Hematopoietic multipotent progenitor cell treated with erythropoietin and hydrocortisone succinate and interleukin-3 and kit ligand, for 15 days (in vitro differentiated cells): ENCODE results near the gene OR51G1.
"Not testable (repeated sequence)": the region's sequence is repeated elsewhere in the genome, so short reads cannot be mapped to it uniquely, and the experiment has no call there.

ENCODE experiments used
- DNase-seq: peaks from one replicate; pipeline ENCODE4 v3.0.0-alpha.2; 2015; ENCODE audit warnings: low spot score

Gene OR51G1

DNA sequence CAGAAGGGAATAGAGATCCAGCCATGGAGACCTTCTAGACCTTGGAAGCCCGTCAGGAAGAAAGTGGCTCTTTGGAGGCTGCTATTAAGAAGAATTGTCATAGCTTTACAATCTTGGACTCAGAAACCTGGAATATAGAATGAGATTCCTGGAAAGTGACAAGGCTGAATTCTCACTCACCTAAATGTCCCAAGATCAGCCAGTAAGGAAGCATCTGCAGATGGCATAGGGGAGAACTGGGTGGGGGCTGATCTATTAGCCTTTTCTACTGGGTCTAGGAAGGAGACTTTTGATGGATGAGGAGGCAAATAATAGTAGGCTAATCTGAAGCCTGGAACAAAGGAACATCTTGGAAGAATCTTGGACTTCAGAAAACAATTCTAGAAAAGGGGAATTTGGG, at the start of gene OR51G1:
Gene OR51G1 (minus strand): TSS at position 101 of the 400 bp plus-strand sequence. CDS start 0 bp downstream, at position 101.
- no peak for DNase-seq

GRCh38 chr11:4962816-4963215, 38.7 kb upstream of the OR51G1 start:
- no peak for DNase-seq

DNA sequence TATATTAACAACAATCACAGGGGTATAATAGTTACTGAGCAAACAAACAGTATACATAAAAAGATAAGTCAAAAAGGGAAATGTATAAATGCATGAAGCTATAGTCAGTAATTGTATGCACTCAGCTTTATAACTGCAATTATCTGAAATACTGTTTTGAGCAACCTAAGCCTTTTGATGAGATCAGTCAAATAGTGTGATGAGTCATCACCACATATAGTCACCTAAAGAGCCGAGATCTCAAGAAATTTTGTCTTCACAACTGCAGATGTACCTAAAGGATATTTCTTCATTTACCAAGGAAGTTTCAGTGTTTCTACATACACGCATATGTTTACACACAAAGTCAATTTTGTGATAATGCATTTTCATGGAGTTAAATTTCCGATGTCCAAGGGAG, 36.7 kb upstream of the OR51G1 start:
- no peak for DNase-seq

GRCh38 chr11:4957396-4957795, 33.3 kb upstream of the OR51G1 start:
- DNase-seq, result no peak

DNA sequence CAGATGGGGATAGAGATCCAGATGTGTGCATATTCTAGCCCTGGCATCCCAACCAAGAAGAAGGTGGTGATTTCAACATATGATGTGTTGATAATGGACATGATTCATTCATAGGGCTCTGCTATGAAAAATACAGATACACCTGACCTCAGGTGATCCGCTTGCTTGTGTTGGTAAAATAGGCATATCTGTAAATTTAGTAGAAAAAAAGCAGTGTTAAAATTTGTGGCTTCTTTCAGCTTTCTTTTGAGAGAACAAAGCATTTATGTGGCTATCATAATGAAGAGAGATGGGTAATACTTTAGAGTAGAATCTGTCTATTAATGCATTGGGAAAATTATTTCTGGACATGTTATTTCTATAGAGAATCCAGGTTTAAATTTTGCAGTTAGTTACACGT, 31.5 kb upstream of the OR51G1 start, which contains the start of gene OR51A2:
Gene OR51A2 (minus strand): TSS at position 101 of the 400 bp plus-strand sequence. CDS start 0 bp downstream, at position 101.
- not testable (repeated sequence) for DNase-seq

DNA sequence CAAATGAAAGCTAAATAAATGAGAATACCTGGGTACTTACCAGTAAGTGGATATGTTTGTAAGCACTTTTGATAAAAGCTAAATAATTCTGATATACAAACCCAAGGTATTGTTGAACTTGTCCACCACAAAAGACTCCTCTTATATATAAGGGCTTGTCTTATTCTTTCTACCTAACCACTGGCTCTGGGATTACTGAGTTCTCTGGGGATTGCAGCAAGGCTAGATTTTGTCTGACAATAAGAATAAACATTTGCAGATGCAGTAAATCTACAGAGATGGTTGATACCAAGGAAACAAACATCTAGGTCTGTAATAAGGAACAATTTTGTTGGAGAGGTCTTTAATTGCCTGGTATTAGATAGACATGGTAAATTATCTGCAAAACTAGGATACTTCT, 23.4 kb upstream of the OR51G1 start, which contains the start of gene OR51A4:
Gene OR51A4 (minus strand): TSS at position 101 of the 400 bp plus-strand sequence. CDS start 505 bp downstream, outside the sequence.
- DNase-seq, result no peak

DNA sequence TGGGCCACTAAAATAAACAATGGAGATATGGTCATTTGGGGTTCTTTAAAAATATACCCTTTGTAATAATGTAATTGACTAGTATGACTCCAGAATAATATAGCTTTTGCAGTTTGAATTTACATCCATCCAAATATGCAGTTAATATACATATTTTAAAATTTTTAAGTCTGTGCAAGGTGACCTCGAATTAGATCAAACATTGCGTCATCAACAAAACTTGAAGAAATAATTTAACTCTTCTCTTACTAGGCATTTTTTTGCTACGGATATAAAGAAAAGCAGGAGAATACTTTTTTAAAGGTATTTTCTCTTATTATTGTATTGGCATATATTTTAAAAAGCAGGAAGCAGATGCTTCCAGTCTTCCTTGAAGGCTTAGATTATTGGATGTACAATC, 12.6 kb upstream of the OR51G1 start:
- DNase-seq, result no peak

DNA sequence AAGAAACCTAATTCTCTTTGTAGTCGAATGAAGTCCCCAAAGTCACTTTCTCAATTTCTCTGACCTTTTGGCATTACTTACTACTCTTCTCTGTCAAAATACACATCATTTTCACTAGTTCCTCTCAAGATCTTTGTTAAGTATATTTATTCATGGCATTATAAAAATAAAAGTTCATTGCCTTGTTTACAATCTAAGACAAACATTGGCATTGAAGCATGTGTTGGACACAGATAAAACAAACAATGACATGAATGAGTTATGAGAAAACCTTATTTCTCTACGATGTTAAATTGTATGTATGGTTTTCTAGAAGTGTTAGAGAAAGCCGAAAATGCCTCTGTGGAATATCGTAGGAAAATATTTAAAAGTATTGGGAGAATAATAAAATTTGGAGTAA, 8.6 kb upstream of the OR51G1 start:
- DNase-seq, result no peak

GRCh38 chr11:4926608-4927007, 2.5 kb upstream of the OR51G1 start:
- DNase-seq, result no peak

DNA sequence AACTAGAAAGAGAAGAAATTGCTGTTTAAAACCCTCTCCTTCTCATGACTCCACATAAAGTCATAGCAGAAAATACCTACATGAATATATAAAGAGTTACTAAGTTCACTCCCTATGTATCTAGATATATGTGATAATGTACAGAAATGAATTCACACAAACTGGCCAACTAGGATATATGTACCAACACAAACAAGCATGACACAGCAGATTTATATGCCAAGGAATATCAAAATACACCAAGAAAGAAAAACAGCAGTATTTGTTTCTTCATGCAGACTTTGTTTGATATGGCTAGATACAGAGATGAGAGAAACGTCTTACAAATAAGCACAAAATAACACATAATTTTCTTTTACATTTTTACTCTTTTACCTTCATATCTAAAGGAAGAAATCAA, 1.8 kb downstream of the OR51G1 start:
- no peak for DNase-seq

- DNase-seq, result no peak
Observed at GRCh38 chr11:4921796-4922195, 2.3 kb downstream of the OR51G1 start.

GRCh38 chr11:4919250-4919649, 4.9 kb downstream of the OR51G1 start, which contains the start of gene OR51G2:
Gene OR51G2, minus strand, starts transcription at chr11:4919350. Its CDS starts 3,687 bp downstream, at chr11:4915663.
- no peak for DNase-seq

DNA sequence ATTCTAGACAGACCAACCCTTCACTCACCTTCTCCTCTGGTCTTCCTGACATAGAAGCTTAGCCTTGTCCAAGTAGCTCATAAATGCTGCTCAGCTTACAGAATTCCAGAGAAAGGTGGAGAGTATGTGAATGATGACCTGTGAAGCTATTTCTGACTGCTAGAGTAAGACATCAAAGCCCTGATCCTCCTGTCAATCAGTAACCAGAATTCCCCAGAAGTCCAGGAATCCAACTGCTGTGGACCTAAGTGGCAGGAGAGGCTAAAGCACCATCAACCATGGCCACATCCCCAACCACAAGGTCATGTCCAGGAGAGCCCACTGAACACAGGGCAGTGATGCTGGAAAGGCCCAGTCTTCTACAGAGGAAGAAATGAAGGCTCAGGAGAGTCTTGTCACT, 7.6 kb downstream of the OR51G1 start:
- no peak for DNase-seq

DNA sequence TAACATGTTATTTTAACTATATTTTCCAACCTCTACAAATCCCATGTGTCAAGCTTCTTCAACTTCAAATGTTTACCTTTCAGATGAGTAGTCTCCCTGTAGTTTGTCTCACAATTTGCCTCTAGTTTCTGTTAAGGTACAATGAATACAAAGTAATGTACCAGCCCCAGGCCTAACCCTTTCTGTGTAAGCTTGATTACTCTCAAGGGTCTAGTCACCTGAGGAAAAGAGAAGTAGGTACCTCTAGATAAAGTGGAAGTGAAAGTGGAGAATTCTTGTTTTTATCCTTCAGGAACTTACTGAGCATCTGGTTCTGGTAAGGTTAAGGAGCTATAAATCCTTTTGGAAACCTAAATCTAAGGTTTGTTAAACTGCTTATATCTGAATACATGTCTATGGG, 20.7 kb downstream of the OR51G1 start, which contains the start of gene OR51A7:
Gene OR51A7 (plus strand): TSS at position 300 of the 400 bp plus-strand sequence. CDS start 3,587 bp downstream, outside the sequence.
- DNase-seq, result no peak

- no peak for DNase-seq
Observed at GRCh38 chr11:4891996-4892640, 32.0 kb downstream of the OR51G1 start.

DNA sequence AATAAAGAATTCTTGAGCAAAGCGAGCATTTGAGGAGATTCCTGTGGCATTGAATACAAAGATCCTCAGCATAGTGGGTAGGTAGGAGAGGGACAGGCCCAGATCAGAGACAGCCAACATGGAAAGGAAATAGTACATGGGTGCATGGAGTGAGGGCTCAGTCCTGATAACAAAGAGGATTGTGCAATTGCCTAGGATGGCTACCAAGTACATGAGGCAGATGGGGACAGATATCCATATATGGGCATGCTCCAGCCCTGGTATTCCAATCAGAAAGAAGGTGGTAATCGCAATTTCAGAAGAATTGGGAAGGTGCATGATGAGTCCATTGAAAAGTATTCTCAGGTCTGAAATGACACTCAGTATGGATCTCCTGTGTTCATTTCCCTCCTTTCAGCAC, 33.9 kb downstream of the OR51G1 start:
- no peak for DNase-seq

DNA sequence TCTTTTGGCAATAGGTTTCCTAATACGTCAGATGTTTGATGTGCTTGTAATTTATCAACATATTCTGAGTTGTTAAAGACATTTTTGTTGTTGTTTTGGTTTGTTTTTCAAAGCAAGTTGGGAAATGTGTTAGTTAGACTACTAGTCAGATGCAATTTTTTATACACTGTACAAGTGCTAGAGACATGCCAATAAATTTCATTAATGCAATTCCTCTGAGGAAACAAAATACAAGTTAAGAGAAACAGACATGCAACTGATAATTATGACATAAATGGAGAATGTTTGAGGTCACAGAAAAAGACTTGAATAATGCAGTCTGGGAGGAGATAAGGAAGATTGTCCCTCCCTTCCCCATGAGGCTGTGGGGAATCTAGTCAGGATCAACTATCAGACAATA, 36.5 kb downstream of the OR51G1 start:
- no peak for DNase-seq

DNA sequence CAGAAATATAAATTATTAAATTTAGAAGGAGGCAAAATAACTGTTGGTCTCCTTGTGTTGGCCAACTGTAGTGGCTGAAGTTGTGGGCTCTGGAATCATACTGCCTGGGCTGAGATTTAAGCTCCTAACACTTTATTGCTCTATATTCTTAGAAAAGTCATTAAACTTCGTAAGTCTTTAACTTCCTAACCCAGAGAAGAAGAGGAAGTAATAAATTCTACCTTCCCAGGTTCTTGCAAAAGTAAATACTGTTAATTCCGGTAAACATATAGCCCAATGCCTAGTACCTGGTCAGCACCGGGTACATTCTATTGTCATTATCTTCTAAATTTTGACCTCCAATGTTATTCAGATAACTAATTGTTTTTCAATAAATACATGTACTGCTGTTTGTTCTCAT, 38.0 kb downstream of the OR51G1 start:
- DNase-seq, result no peak

- no peak for DNase-seq
Observed at GRCh38 chr11:4884361-4884760, 39.8 kb downstream of the OR51G1 start.

- no peak for DNase-seq
Observed at GRCh38 chr11:4882543-4882942, 41.6 kb downstream of the OR51G1 start.

DNA sequence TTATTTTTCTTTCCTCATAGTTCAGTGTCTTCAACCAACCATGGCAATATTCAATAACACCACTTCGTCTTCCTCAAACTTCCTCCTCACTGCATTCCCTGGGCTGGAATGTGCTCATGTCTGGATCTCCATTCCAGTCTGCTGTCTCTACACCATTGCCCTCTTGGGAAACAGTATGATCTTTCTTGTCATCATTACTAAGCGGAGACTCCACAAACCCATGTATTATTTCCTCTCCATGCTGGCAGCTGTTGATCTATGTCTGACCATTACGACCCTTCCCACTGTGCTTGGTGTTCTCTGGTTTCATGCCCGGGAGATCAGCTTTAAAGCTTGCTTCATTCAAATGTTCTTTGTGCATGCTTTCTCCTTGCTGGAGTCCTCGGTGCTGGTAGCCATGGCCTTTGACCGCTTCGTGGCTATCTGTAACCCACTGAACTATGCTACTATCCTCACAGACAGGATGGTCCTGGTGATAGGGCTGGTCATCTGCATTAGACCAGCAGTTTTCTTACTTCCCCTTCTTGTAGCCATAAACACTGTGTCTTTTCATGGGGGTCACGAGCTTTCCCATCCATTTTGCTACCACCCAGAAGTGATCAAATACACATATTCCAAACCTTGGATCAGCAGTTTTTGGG, 42.2 kb downstream of the OR51G1 start, which contains the start of gene OR51T1:
Gene OR51T1 (plus strand): TSS at position 41 of the 641 bp plus-strand sequence. CDS start 0 bp downstream, at position 41.
- DNase-seq, result no peak

DNA sequence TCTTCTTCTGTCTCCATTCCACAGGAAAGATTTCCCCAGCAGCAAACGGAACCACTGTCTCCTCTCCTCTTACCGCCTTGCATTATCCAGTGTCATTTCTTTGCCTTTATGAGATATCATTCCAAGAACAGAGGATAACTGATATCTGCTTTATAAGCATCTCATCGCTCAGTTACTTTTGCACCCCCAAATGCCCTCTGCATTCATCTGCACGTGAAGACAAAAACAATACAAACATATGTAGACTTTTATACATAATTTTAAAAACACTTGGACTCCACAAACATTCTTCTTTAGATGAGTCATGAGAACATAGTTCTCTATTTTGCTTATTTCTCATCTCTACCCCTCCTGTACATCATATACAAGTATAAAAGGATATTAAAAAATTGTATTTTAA, 43.0 kb downstream of the OR51G1 start:
- no peak for DNase-seq
